ENCODE results near the gene ADAMTS10.
"Not testable (repeated sequence)": the region's sequence is repeated elsewhere in the genome, so short reads cannot be mapped to it uniquely, and the experiment has no call there.

The ADAMTS10 gene

GRCh38 chr19:8610041-8610935 lies at the start of gene ADAMTS10:
ADAMTS10 (minus strand) TSS chr19:8610715; CDS start chr19:8605710, 5,005 bp downstream.
- no peak for DNase-seq

GRCh38 chr19:8659905-8660304 lies 49.4 kb upstream of the ADAMTS10 start:
- DNase-seq, result no peak

- DNase-seq, result no peak
Measured at GRCh38 chr19:8657869-8658268, 47.4 kb upstream of the ADAMTS10 start.

GRCh38 chr19:8655340-8655709 lies 44.8 kb upstream of the ADAMTS10 start:
- no peak for DNase-seq

GRCh38 chr19:8654591-8655339 lies 44.2 kb upstream of the ADAMTS10 start:
- DNase-seq, result peak; percentile 61 to 66

GRCh38 chr19:8648240-8648639 lies 37.7 kb upstream of the ADAMTS10 start:
- DNase-seq, result peak in 1 of 2 experiments; percentile 9

GRCh38 chr19:8643860-8644653 lies 33.5 kb upstream of the ADAMTS10 start:
- no peak for DNase-seq

GRCh38 chr19:8642561-8642960 lies 32.0 kb upstream of the ADAMTS10 start:
- DNase-seq, result no peak

GRCh38 chr19:8641908-8642547 lies 31.5 kb upstream of the ADAMTS10 start:
- DNase-seq, result peak; percentile 52 to 62

- no peak for DNase-seq
Measured at GRCh38 chr19:8641221-8641907, 30.8 kb upstream of the ADAMTS10 start.

- DNase-seq, result peak; percentile 37 to 55
Measured at GRCh38 chr19:8640402-8641004, 30.0 kb upstream of the ADAMTS10 start.

GRCh38 chr19:8639821-8640401 lies 29.4 kb upstream of the ADAMTS10 start:
- no peak for DNase-seq

- DNase-seq, result peak; percentile 70 to 87
Measured at GRCh38 chr19:8638078-8638619, 27.6 kb upstream of the ADAMTS10 start.

GRCh38 chr19:8637070-8637469 lies 26.6 kb upstream of the ADAMTS10 start:
- DNase-seq, result not testable (repeated sequence)

GRCh38 chr19:8635422-8635821 lies 24.9 kb upstream of the ADAMTS10 start:
- no peak for DNase-seq

- DNase-seq, result no peak
Measured at GRCh38 chr19:8631425-8631819, 20.9 kb upstream of the ADAMTS10 start.

- DNase-seq, result no peak
Measured at GRCh38 chr19:8630796-8631424, 20.4 kb upstream of the ADAMTS10 start.

- no peak for DNase-seq
Measured at GRCh38 chr19:8629996-8630683, 19.6 kb upstream of the ADAMTS10 start, which contains the start of gene NFILZ. NFILZ (plus strand) TSS chr19:8630633; CDS start chr19:8676766, 46,133 bp downstream.

GRCh38 chr19:8629184-8629583 lies 18.7 kb upstream of the ADAMTS10 start:
- DNase-seq, result no peak

GRCh38 chr19:8626842-8627241 lies 16.3 kb upstream of the ADAMTS10 start:
- DNase-seq, result no peak
